ENCODE data around the gene OTX1.
A peak's percentile ranks its signal among the peaks of the same experiment; 100 is the strongest.

OTX1 gene

DNA sequence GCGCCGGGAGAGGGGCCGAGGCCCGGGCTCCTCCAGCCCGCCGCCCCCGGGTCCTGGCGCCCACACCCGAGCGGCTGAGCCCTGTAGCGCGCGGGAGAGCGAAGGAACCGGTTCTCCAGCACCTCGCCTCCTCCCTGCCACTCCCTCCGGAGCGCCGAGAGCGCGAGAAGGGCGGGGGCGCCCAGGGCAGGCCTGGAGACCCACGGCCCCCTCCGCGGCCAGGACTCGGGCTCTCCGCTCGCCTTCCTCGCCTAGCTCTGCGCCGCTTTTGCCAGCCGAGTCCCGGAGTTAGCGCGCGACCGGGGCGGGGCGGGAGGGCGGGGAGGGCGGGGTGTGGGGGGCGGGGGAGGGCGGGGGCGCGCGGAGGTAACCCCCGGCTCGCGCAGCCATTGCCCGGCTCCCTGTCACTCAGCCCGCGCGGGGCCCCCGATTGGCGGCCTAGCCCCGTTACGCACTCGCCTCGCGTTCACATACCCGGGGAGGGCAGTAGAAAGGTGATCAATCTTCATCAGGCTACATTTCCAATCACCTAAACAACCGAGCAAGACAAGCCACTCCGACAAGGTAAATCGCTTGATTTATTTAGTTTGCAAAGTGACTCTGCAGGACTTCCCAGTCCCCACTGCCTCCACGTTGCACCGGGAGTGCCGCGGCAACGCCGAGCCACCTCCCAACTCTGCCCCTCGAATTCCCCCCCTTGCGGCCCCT, at the start of gene OTX1:
Gene OTX1 (plus strand): TSS at position 497 of the 708 bp plus-strand sequence. CDS start 2,161 bp downstream, outside the sequence.
- Histone ChIP-seq H3K27ac (no peak within 1 kb of the TSS), H3K4me3 (peak within 1 kb of the TSS; percentile 63)
- peak; percentile 71 for DNase-seq (ENCODE audit: low spot score)

DNA sequence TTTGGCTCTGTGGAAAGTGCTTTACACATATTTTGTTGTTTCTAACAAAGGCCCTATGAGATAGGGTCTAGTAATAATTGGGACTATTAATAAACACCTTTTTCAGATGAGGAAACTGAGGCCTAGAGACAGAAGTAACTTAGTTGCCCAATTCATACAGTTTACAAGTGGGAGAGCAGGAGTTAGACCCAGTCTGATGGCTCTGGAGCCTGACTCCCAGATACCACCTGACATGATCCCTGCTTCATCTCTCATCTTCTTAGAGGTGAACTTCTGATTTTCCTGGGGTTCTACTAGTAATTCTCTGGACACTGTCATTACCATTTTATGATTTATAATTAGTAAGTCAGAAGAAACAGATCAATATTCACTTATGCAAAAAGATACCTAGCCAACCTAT, 49.1 kb upstream of the OTX1 start:
- Histone ChIP-seq H3K4me3 (no peak overlapping the region), H3K27ac (no peak overlapping the region)
- TF ChIP-seq, protein P1, sequence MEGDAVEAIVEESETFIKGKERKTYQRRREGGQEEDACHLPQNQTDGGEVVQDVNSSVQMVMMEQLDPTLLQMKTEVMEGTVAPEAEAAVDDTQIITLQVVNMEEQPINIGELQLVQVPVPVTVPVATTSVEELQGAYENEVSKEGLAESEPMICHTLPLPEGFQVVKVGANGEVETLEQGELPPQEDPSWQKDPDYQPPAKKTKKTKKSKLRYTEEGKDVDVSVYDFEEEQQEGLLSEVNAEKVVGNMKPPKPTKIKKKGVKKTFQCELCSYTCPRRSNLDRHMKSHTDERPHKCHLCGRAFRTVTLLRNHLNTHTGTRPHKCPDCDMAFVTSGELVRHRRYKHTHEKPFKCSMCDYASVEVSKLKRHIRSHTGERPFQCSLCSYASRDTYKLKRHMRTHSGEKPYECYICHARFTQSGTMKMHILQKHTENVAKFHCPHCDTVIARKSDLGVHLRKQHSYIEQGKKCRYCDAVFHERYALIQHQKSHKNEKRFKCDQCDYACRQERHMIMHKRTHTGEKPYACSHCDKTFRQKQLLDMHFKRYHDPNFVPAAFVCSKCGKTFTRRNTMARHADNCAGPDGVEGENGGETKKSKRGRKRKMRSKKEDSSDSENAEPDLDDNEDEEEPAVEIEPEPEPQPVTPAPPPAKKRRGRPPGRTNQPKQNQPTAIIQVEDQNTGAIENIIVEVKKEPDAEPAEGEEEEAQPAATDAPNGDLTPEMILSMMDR (IDR thresholded peaks at IDR 0.05), result no peak
- no peak for DNase-seq (ENCODE audit: low spot score)

More for the DNA sequence above, at the start of gene OTX1:
- TF ChIP-seq, protein P1 (IDR thresholded peaks at IDR 0.05), result no peak

DNA sequence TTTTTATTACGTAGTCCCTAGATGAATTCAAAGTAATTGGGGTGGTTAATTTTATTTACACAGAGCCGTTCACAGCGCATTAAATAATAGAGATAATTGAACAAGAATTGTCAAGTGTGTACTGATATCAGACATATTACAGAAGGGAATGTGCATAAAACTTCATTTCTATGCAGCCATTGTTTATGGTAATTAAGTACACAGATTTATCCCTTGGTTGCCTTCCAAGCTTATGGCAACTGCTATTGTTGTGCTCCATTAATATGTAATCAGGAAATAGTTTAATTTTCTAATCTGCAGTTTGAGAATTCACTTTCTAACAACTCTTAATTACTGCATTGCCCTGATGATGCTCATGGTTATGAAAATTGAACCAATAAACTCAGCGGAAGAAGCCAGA, 47.3 kb upstream of the OTX1 start:
- no peak overlapping the region for H3K27ac ChIP-seq
- H3K4me3 ChIP-seq, result no peak overlapping the region

DNA sequence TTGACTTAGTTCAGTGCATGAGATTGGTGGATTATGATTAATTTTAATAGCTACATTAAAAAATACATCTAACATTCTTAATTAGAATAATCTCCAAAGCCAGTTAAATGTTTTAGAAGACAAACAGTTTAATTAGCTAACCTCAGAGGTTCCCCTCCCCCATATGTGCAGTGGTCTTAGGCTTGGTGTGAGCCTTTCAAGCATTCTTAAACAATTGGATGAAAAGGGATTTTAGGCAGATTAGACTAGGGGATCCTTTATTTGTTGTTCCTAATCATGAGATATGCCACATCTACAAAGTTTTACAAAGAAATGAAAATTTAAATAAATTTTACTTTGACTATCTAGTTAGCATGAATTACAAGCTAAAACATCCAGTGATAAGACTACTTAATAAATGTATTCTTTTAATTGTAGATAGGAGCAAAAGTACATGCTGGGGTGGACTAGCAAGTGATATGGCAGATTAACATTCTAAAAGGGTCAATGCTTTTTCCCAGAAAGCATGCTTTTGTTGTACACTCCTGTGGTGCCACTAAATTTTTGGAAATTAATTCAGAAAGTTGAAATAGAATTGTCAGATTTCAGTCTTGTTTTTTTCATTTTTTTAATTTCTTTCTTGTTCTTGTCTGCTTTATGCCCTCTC, 42.7 kb upstream of the OTX1 start:
- Histone ChIP-seq H3K4me3 (no peak overlapping the region), H3K27ac (no peak overlapping the region)
- TF ChIP-seq, protein P1 (IDR thresholded peaks at IDR 0.05), result no peak
- no peak for DNase-seq (ENCODE audit: low spot score)

More for the DNA sequence above, 47.3 kb upstream of the OTX1 start:
- TF ChIP-seq, protein P1 (IDR thresholded peaks at IDR 0.05), result no peak
- no peak for DNase-seq (ENCODE audit: low spot score)

DNA sequence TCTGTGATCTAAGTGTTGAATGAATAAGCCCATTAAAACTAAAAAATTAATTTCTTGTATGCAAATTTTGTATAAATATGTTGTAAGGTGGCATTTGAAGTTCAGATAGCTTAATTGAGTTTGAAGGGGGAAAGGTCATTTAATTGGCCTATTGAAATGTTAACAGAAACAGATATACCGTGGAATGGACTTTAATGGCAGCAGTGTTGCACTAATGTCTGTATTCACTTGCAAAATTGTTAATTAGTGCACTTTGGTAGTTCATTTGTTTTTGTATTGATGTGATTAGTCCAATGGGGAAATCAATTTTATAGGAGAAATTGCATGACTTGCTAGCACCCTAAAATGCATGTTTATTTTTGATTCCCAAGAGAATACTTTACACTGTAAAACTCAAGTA, 41.8 kb upstream of the OTX1 start:
- Histone ChIP-seq H3K4me3 (no peak overlapping the region), H3K27ac (no peak overlapping the region)
- TF ChIP-seq, protein P1 (IDR thresholded peaks at IDR 0.05), result no peak
- DNase-seq (ENCODE audit: low spot score), result no peak

DNA sequence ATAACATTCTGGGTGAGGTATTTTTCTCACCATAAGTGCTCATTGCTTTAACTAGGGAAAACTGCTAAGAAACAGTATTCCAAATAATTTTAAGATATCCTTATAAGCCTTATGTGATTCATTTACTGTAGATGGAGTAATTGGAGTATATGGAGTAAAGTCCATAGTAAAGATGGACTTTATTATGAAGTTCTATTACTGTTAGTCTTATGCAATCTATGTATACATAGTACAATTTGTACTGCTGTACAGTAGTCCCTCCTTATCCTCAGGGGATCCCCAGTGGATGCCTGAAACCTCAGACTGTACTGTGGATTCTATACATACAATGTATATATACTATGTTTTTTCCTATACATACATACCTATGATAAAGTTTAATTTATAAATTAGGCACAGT, 41.1 kb upstream of the OTX1 start:
- TF ChIP-seq, protein P1 (IDR thresholded peaks at IDR 0.05), result no peak
- H3K27ac ChIP-seq, result no peak overlapping the region
- no peak for DNase-seq (ENCODE audit: low spot score)
- no peak overlapping the region for H3K4me3 ChIP-seq

DNA sequence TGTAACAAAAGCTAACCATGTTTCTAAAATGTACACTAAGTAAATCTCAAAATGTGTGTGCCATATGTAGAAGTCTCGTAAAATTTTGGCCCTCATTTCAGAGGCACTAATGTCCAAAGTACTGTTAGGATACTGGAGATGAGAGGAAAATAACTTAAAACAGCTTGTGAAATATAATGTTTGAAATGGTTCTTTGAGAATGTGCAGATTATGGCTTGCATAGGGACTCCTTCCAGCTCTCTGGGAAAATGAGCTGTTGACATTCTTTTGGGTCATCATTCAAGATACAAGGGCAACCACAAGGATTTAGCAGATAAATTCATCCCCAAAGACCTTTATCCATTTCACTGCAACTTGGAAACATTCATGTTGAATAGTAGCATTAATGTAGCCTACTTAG, 38.1 kb upstream of the OTX1 start:
- DNase-seq (ENCODE audit: low spot score), result no peak

More for the DNA sequence above, 38.1 kb upstream of the OTX1 start:
- Histone ChIP-seq H3K27ac (no peak overlapping the region), H3K4me3 (no peak overlapping the region)
- TF ChIP-seq, protein P1 (IDR thresholded peaks at IDR 0.05), result no peak

Data from coronary artery (tissue), 2 donors.